ENCODE data around the gene VPS4A.

The VPS4A gene

GRCh38 chr16:69298261-69298660 lies 12.9 kb upstream of the VPS4A start:
- no peak overlapping the region for H2AK5ac ChIP-seq (ENCODE audit: low read length)

GRCh38 chr16:69301187-69301586 lies 10.0 kb upstream of the VPS4A start:
- Histone ChIP-seq H3K79me2 (ENCODE audit: control insufficient read depth, insufficient read depth, low read length, poor library complexity) (no peaks in the 10 kb centered on the region), H3K79me1 (ENCODE audit: low read length) (no peaks in the 10 kb centered on the region), H4K12ac (ENCODE audit: low read depth, low read length) (no peak overlapping the region), H2AK5ac (ENCODE audit: low read length) (no peak overlapping the region), H3K14ac (ENCODE audit: low read length) (no peak overlapping the region), H3K4me1 (ENCODE audit: control insufficient read depth in 1 of 2, insufficient read depth in 2 of 2, low read length in 2 of 2) (no peaks in the 10 kb centered on the region), H3K9me3 (ENCODE audit: insufficient read depth, low read depth, low read length) (no peaks in the 10 kb centered on the region), H3K4me3 (ENCODE audit: low read depth, low read length) (no peak overlapping the region), H3K27me3 (ENCODE audit: insufficient read depth, low read length) (no peaks in the 10 kb centered on the region), H3K18ac (ENCODE audit: low read length) (no peak overlapping the region), H4K91ac (ENCODE audit: low read depth, low read length) (no peak overlapping the region), H2BK5ac (ENCODE audit: low read depth, low read length, poor library complexity) (no peak overlapping the region), H3K36me3 (ENCODE audit: control insufficient read depth in 1 of 2, insufficient read depth in 2 of 2, low read length in 2 of 2) (peaks cover 4 to 6% of the 10 kb centered on the region in 2 experiments), H4K8ac (ENCODE audit: low read depth, low read length) (no peak overlapping the region), H3K4me2 (ENCODE audit: low read length) (no peak overlapping the region), H2AFZ (ENCODE audit: insufficient read depth, low read length, poor library complexity) (no peak overlapping the region), H2BK12ac (ENCODE audit: low read length) (no peak overlapping the region), H2BK120ac (ENCODE audit: insufficient read depth, low read length, poor library complexity) (no peak overlapping the region), H3K27ac (ENCODE audit: low read depth, low read length) (no peak overlapping the region), H3K4ac (ENCODE audit: low read depth, low read length) (no peak overlapping the region), H3K23ac (ENCODE audit: low read length) (no peak overlapping the region), H3K9ac (ENCODE audit: low read length) (no peak overlapping the region)
- no CpG with 5 or more reads among the region's 1 CpG for WGBS (ENCODE audit: extremely low coverage, insufficient coverage, insufficient read length)
- no peak for DNase-seq

More at GRCh38 chr16:69298261-69298660, 12.9 kb upstream of the VPS4A start:
- no peak overlapping the region for H4K8ac ChIP-seq (ENCODE audit: low read depth, low read length)
- H3K27ac ChIP-seq (ENCODE audit: low read depth, low read length), result no peak overlapping the region
- no peaks in the 10 kb centered on the region for H3K79me1 ChIP-seq (ENCODE audit: low read length)
- H3K27me3 ChIP-seq (ENCODE audit: insufficient read depth, low read length), result no peaks in the 10 kb centered on the region
- no peak overlapping the region for H3K18ac ChIP-seq (ENCODE audit: low read length)
- no peak overlapping the region for H3K14ac ChIP-seq (ENCODE audit: low read length)
- H3K36me3 ChIP-seq (ENCODE audit: control insufficient read depth in 1 of 2, insufficient read depth in 2 of 2, low read length in 2 of 2), result peaks cover 6% of the 10 kb centered on the region in 2 experiments
- H3K4ac ChIP-seq (ENCODE audit: low read depth, low read length), result no peak overlapping the region
- H2BK120ac ChIP-seq (ENCODE audit: insufficient read depth, low read length, poor library complexity), result no peak overlapping the region
- H3K4me1 ChIP-seq (ENCODE audit: control insufficient read depth in 1 of 2, insufficient read depth in 2 of 2, low read length in 2 of 2), result peaks cover 0 to 2% of the 10 kb centered on the region in 2 experiments
- no peak overlapping the region for H2AFZ ChIP-seq (ENCODE audit: insufficient read depth, low read length, poor library complexity)
- no peak overlapping the region for H2BK12ac ChIP-seq (ENCODE audit: low read length)
- no peak for DNase-seq
- H3K79me2 ChIP-seq (ENCODE audit: control insufficient read depth, insufficient read depth, low read length, poor library complexity), result no peaks in the 10 kb centered on the region
- no peak overlapping the region for H3K4me2 ChIP-seq (ENCODE audit: low read length)
- H3K9me3 ChIP-seq (ENCODE audit: insufficient read depth, low read depth, low read length), result no peaks in the 10 kb centered on the region
- no peak overlapping the region for H3K9ac ChIP-seq (ENCODE audit: low read length)
- no peak overlapping the region for H4K12ac ChIP-seq (ENCODE audit: low read depth, low read length)
- H3K23ac ChIP-seq (ENCODE audit: low read length), result no peak overlapping the region
- H2BK5ac ChIP-seq (ENCODE audit: low read depth, low read length, poor library complexity), result no peak overlapping the region
- no peak overlapping the region for H3K4me3 ChIP-seq (ENCODE audit: low read depth, low read length)
- H4K91ac ChIP-seq (ENCODE audit: low read depth, low read length), result no peak overlapping the region
- no CpG with 5 or more reads among the region's 4 CpGs for WGBS (ENCODE audit: extremely low coverage, insufficient coverage, insufficient read length)

DNA sequence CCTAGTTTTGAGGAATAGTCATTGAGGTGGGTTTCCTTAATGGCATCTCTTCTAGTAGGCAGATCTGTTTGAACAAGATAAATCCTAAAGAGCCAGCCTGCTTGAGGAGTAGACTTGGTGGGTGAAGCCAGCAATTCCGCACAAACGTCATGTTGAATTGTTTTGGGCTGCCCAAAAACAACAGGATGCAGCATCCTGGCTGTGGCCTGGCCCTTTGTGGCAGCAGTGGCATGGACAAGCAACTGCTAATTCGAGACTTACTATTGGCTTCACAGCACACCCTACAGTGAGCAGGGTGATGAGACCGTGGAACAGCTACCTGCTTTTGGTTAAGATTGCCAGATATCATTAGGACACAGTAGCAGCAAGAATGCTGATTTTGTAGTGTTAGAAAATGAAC lies 9.3 kb upstream of the VPS4A start:
- Histone ChIP-seq H2AFZ (ENCODE audit: insufficient read depth, low read length, poor library complexity) (no peak overlapping the region), H2BK12ac (ENCODE audit: low read length) (no peak overlapping the region), H3K79me1 (ENCODE audit: low read length) (no peaks in the 10 kb centered on the region), H3K4me3 (ENCODE audit: low read depth, low read length) (no peak overlapping the region), H3K27me3 (ENCODE audit: insufficient read depth, low read length) (no peaks in the 10 kb centered on the region), H3K4me1 (ENCODE audit: control insufficient read depth in 1 of 2, insufficient read depth in 2 of 2, low read length in 2 of 2) (no peaks in the 10 kb centered on the region), H3K9ac (ENCODE audit: low read length) (no peak overlapping the region), H4K8ac (ENCODE audit: low read depth, low read length) (no peak overlapping the region), H3K23ac (ENCODE audit: low read length) (no peak overlapping the region), H3K4me2 (ENCODE audit: low read length) (no peak overlapping the region), H4K91ac (ENCODE audit: low read depth, low read length) (no peak overlapping the region), H2BK120ac (ENCODE audit: insufficient read depth, low read length, poor library complexity) (no peak overlapping the region), H3K9me3 (ENCODE audit: insufficient read depth, low read depth, low read length) (no peaks in the 10 kb centered on the region), H2AK5ac (ENCODE audit: low read length) (no peak overlapping the region), H2BK5ac (ENCODE audit: low read depth, low read length, poor library complexity) (no peak overlapping the region), H4K12ac (ENCODE audit: low read depth, low read length) (no peak overlapping the region), H3K4ac (ENCODE audit: low read depth, low read length) (no peak overlapping the region), H3K14ac (ENCODE audit: low read length) (no peak overlapping the region), H3K79me2 (ENCODE audit: control insufficient read depth, insufficient read depth, low read length, poor library complexity) (no peaks in the 10 kb centered on the region), H3K27ac (ENCODE audit: low read depth, low read length) (no peak overlapping the region), H3K18ac (ENCODE audit: low read length) (no peak overlapping the region), H3K36me3 (ENCODE audit: control insufficient read depth in 1 of 2, insufficient read depth in 2 of 2, low read length in 2 of 2) (peaks cover 4 to 6% of the 10 kb centered on the region in 2 experiments)
- DNase-seq, result no peak
- no CpG with 5 or more reads among the region's 4 CpGs for WGBS (ENCODE audit: extremely low coverage, insufficient coverage, insufficient read length)

DNA sequence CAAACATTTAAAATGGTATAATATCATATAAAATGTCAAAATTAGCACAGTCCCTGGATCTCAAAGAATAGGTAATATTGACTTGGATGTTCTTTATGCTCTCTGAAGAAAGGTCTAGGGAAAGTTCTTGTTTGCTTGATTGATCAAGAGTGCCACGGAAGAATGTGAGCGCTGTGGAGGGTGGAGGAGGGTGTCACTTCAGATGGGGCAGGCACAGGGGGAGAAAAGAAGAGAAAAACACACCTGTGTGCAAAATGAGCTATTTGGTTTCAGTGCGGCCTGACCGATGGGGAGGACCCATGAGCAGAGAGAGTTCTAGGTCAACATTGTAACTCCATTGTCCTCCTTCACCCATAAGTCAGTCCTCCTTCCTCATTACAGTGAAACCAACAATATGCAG lies 8.8 kb upstream of the VPS4A start:
- H3K4me3 ChIP-seq (ENCODE audit: low read depth, low read length), result no peak overlapping the region
- no peak overlapping the region for H3K4ac ChIP-seq (ENCODE audit: low read depth, low read length)
- H3K27ac ChIP-seq (ENCODE audit: low read depth, low read length), result no peak overlapping the region
- no peak overlapping the region for H4K8ac ChIP-seq (ENCODE audit: low read depth, low read length)
- H3K18ac ChIP-seq (ENCODE audit: low read length), result no peak overlapping the region
- H3K27me3 ChIP-seq (ENCODE audit: insufficient read depth, low read length), result no peaks in the 10 kb centered on the region
- H2AFZ ChIP-seq (ENCODE audit: insufficient read depth, low read length, poor library complexity), result no peak overlapping the region
- H3K4me1 ChIP-seq (ENCODE audit: control insufficient read depth in 1 of 2, insufficient read depth in 2 of 2, low read length in 2 of 2), result no peaks in the 10 kb centered on the region
- no peak overlapping the region for H4K91ac ChIP-seq (ENCODE audit: low read depth, low read length)
- H3K36me3 ChIP-seq (ENCODE audit: control insufficient read depth in 1 of 2, insufficient read depth in 2 of 2, low read length in 2 of 2), result peaks cover 4 to 6% of the 10 kb centered on the region in 2 experiments
- no peak overlapping the region for H2BK5ac ChIP-seq (ENCODE audit: low read depth, low read length, poor library complexity)
- WGBS (ENCODE audit: extremely low coverage, insufficient coverage, insufficient read length), result no CpG with 5 or more reads among the region's 4 CpGs
- no peak overlapping the region for H3K14ac ChIP-seq (ENCODE audit: low read length)
- DNase-seq, result no peak
- no peaks in the 10 kb centered on the region for H3K79me1 ChIP-seq (ENCODE audit: low read length)
- no peak overlapping the region for H3K4me2 ChIP-seq (ENCODE audit: low read length)
- H2BK120ac ChIP-seq (ENCODE audit: insufficient read depth, low read length, poor library complexity), result no peak overlapping the region
- no peaks in the 10 kb centered on the region for H3K79me2 ChIP-seq (ENCODE audit: control insufficient read depth, insufficient read depth, low read length, poor library complexity)
- no peaks in the 10 kb centered on the region for H3K9me3 ChIP-seq (ENCODE audit: insufficient read depth, low read depth, low read length)
- no peak overlapping the region for H2BK12ac ChIP-seq (ENCODE audit: low read length)
- H3K23ac ChIP-seq (ENCODE audit: low read length), result no peak overlapping the region
- H2AK5ac ChIP-seq (ENCODE audit: low read length), result no peak overlapping the region
- no peak overlapping the region for H3K9ac ChIP-seq (ENCODE audit: low read length)
- no peak overlapping the region for H4K12ac ChIP-seq (ENCODE audit: low read depth, low read length)

All from trophoblast cell (in vitro differentiated cells and primary cell).